Measurements from ENCODE around the gene ID4.

- TF ChIP-seq CTCF (conservative IDR thresholded peaks at IDR 0.05 in 1 of 2, IDR thresholded peaks at IDR 0.05 in 1 of 2; ENCODE audit: extremely low read depth in 1 of 2, insufficient read depth in 1 of 2, low read depth in 1 of 2, low read length in 2 of 2): no peak
- no peak for TF ChIP-seq EZH2 (IDR thresholded peaks at IDR 0.05; ENCODE audit: borderline replicate concordance, low read length)
These were observed 2.3 kb upstream of the ID4 start for GRCh38 chr6:19834858-19835257.

Data from mammary epithelial cell (primary cell).